ENCODE measurements around the gene SMIM38.

Gene SMIM38

DNA sequence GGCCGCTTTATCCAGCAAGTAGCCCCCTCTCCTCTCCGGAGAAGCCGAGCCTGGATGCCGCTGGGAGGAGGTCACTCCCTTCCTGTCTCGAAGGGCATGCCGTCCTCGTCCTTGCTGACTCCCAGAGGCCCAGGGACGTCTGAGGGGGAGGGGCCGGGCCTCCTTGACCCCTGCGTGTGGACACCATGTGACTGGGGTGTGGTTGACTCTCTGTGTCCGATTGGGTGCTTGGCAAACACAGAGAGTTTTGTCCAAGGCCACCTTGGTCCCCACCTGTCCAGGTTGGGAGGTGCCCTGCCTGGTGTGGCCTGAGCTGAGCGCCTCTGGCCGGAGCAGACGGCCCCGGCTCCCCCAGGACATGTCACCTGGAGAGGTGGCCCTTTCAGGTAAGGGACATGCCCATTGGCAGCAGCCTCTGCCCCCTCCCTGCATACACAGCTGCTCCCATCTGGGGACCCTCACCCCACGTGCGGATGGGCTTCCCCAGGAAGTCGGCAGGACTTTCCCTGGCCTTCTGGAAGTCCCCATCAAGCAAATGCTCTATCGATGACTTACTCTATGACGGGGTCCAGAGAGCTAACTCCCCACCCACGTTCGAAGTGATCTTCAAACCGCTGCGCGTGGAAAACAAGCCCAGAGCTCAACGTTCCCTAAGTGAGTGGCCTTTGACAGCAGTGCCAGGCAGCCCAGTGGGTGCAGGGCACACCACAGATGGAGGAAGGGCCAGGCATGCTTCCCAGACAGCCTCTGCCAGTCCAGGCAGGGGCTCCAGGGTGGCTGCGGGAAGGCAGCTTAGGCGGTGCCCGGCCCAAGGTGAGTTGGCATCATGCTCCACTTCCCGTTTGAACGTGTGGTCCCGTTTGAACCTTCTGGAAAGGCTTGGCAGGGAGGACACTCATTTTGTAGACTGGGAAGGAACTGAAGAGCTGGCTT, at the start of gene SMIM38:
Gene SMIM38, plus strand, starts transcription at position 634 of the 933 bp plus-strand sequence. CDS start 1,912 bp downstream, outside the sequence.
- DNase-seq: no peak

DNA sequence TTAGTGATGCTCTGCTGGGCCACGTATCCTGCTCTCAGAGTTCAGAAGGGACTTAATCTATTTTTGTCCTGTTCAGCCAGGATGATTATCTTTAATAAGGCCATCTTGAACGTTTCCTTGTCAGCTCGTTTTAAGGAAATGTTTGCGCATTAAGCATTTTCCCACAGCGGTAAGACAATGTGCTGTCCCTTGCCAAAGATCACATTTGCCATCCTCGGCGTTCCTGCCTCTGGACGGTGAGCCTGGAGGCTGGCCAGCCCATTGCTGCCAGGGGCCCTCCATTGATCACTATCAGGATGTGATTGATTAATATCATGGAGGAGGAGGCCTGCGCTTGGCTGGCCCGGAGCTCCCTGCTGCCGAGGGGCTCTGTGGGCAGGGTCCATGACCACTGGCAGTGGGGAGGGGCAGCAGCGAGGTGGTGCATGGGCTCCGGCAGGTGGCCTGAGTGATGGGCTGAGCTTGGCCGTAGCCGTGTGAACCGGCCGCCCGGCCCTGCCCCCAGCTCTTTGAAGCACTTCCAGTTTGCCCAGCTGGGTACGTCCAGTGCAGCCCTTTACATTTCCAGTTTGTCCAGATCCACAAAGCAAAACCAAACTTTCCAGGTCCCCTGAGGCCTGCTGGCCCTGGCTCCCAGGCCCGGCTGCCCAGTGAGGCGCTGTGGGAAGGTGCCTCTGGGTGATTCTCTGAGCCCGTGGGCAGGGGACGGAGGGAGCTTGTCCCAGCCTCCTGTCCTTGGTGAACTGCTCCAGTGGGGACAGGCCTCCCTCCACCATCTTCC, 49.5 kb upstream of the SMIM38 start:
- no peak for DNase-seq

DNA sequence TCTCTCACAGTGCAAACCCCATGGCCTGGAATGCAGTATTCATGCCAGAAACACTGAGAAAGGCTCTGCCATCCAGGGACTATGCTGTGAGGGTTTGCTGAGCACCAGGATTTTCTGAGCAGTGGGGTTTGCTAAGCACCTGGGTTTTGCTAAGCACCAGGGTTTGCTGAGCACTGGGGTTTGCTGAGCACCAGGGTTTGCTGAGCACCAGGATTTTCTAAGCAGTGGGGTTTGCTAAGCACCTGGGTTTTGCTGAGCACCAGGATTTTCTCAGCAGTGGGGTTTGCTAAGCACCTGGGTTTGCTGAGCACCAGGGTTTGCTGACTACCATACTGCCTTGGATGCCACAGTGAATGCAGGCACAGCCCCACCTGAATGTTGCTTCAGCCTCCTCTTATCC, 48.3 kb upstream of the SMIM38 start:
- DNase-seq: no peak

DNA sequence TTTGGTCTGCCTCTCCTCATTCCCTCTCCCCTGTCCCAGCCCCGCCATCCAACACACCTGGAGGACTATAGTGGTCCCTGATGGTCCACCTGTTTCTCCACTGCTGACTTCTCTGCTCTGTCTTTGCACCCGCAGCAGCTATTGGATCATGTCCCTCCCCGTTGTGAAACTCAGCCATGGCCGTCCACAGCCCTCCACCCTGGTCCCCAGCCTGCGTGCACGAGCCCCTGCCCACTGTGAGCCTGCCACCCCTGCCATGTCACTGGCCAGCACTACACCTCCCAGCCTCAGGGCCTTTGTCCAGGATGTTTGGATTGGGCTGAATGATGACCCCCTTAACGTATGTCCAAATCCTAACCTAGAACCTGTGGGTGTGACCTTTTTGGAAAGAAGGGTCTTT, 47.7 kb upstream of the SMIM38 start:
- DNase-seq: no peak

DNA sequence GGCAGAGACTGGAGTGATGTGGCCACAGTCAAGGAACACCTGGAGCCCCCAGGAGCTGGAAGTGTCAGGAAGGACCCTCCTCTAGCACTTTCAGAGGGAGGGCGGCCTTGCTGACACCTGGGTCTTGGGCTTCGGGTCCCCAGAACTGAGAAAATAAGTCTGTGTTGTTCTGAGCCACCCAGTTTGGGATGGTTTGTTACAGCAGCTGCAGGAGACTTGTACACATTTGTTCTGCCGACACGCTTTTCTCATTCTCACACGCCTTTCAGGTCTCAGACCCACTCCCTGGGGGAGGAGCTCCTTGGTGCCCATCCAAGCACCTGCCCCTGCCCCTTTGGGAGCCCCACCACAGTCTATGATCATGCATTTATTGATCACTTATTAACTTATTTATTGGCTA, 47.2 kb upstream of the SMIM38 start:
- DNase-seq: no peak

DNA sequence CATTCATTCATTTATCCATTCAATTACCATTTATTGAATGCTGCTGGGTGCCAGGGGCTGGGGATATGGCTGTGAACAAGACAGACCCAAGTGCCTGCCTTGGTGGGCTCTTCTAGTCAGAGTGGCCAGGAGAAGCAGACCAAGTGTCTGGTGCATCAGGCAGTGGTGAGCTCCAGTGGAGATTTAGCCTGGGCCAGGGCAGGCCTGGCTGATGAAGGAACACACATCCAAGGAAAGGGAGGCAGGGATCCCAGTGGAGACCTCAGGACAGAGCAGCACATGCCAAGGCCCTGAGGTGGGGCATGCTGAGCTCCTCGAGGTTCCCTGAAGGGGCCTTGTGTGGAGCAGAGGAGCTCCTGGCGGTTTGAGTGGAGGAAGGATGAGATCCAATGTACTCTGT, 46.6 kb upstream of the SMIM38 start:
- no peak for DNase-seq

DNA sequence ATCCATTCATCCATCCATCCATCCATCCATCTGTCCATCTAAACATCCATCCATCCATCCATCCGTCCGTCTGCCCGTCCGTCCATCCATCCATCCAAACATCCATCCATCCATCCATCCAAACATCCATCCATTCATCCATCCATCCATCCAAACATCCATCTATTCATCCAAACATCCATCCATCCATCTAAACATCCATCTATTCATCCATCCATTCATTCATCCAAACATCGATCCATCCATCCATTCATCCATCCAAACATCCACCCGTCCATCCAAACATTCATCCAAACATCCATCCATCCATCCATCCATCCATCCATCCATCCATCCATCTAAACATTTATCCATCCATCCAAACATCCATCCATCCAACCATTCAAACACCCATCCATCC, 45.3 kb upstream of the SMIM38 start:
- DNase-seq: no peak

DNA sequence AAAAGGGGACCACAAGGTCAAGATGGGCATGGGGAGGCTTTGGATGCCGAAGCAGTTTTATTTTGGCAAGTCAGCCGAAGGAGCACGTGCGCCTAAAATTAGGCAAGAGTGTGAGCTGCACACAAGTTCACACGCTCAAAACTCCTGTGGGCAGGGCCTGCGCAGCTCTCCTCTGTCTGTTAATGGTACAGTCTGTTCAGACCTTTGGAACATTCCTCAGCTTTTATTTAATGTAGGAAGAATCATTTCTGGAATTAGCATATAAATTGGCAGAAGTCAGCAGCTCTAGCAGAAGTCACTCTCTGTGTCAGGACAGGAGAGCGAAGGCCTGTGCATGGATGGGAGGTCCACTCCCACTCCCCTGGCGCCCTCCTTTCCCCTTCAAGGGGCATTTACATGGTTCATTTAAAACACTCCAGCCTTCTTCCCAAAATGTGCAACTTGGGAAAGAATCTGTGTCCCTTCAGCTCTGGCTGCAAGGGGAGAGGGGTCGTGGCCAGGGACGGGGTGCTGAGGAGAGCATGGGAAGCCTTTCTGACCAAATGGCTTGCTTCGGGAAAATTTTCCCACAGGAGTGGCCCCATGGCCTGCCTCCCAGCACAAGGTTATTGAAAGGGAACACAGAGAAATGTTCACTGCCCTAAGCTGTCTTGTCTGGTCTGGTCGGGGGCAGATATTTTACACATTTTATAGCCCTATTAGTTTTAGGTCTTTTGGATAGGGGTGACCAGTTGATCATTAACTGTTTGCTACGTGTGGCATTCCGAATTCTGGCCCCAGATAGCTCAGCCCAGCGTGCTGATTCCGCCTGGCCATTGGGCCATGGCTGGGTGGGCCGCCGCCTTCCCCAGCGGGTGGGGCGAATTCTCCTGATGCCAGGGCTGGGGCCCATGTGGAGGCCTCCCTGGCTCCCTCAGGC, 43.9 kb upstream of the SMIM38 start:
- no peak for DNase-seq

DNA sequence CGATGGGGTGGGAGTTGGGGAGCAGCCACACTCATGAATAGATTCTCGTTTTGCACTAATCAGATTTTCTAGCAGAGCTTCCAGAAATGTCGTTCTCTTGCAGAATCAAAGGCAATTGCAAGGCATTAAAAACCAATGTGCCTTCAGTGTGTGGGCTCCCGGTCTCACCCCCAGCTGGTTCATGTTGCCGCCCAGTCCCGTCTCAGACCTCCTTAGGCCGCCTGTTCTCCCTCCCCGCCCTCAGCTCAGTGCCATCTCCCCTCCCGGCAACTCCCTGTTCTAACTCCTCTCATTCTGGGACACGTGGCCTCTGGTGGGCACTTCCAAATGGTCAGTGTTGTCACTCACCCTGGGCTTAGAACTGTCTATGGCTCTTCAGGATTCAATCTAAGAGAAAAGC, 42.5 kb upstream of the SMIM38 start:
- no peak for DNase-seq

DNA sequence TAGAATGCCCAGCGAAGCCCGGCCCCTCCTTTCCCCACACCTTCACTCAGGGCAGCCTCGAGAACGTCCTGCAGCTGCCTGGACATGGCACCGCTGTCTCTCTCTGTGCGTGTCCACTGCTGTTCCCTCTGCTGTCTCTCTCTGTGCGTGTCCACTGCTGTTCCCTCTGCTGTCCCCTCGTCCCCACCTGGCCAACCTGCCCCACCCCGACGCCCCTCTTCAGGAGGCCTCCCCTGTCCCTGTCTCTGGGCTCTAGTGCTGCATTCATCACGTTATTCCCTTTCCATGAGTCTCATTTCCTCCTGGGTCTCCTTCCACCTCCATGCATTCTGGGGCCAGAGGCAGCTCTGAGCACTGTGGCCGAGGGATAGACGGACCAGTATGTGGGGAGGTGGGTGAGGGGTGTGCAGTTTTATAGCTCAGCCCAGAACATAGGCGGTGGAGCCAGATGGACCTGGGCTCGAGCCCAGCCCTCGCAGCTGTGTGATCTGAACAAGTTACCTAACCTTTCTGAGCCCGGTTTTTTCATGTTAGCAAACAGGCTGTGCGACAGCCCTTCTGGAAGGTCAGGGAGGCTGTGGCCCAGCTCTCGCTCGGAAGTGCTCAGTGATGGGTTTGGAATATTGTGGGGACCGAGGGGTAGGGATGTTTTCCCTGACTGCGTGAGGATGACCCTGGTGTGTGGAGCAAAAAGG, 41.9 kb upstream of the SMIM38 start:
- DNase-seq: no peak

DNA sequence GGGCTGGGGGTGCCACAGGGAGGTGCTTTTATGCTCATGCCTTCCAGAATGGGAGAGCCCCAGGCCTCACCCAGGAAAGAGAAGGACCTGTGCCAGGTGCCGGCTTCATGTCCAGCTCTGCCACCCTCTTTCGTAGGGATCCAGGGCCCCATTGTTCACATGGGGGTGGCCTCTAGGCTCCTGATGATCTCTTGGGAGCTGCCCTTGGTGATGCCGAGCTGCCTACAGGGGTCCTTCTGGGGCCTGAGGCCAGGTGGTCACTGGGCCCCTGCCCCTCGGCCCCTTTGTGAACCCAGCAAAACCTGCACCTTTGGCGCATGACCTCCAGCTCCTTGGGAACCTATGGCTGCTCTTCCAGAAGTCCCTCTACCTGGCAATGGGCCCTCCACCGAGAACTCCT, 41.4 kb upstream of the SMIM38 start:
- no peak for DNase-seq

DNA sequence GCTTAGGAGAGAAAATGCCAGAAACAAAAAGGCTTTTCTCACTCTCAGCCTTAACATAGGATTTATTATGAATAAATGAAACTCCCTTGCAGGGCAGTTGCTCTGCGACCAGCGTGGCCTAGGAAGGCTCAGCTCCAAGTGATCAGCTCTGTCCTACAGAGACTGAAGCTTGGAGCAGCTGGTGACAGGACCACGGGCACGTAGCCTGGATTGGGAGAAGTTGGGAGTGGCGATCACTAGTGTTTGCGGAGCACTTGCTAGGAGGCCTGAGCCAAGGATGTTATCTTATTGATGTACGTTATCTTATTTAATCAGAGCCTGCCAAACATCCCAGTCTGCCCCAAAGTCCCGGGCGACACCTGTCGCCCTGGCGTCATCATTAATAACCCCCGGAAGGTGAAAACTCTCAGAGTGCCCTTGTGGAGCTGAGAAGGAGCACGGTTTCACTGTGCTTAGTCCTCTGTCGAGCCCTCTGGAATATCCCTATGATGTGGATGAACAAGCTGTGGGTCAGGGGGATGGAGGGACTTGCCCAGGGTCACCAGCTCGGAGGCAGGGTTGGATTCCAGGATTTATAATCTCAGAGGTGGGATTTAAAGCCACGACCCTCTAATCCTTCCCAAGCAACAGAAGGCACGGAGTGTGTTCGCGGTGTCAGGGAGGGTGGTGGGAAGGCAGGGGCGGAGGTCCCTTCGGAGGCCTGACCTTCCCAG, 40.8 kb upstream of the SMIM38 start:
- no peak for DNase-seq

DNA sequence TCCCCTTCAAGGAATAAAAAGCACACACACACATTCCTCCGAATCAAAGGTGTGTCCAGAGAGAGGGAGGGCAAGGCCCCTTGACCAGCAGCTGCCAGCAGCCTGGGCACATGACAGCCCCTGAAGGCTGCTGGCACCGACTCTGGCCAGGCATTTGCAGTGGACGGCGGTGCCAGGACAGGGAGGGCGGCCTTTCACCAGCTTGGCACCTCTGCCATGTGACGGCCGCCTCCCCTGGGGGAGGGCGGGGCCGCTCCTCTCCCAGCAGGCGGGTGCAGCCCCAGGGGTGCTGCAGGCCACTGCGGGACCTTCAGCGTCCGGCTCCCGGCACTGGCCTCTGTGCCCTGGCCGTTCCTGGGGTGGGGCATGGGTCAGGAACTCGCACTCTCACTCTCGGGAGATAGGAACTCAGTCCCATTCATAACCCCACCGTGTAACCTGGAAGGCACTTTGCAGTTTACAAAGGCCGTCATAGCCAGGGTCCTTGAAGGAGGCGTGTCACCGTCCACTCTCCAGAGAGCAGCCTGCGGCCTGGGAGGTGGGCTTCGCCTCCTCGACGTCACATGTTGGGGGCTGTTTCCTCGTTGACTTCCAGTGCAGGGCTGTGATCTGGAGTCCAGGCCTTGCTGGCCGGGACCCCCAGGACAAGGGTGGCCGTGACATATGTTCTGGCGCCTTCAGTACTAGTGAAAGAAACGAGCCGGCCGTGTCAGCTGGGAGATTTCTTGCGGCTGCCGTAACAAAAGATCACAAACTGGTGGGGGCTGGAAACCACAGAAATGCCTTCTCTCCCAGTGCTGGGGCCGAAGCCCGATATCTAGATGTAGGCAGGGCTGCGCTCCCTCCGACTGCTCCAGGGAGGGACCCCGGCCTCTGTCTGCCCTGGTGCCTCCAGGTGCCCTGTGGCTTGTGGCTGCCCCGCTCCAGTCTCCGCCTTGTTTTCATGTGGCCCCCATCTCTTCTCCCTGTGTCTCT, 39.9 kb upstream of the SMIM38 start:
- no peak for DNase-seq

DNA sequence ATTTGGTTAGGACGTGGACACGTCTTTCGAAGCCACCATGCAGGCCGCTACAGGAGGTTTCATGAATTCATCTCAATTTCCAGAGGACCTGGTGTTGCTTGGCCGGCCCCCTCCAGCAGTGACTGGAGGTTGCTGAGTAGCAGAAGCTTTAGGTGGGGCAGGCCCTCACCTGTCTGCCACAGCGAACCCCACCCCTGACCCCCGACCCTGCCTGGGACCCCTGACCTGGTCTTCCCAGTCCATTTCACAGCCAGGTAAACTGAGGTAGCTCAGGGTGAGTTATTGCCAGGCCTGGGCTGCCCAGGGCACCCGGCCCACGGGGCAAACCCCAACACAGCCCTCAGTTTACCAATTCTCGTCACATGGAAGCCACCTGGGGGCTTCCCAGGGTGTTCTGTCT, 39.1 kb upstream of the SMIM38 start:
- no peak for DNase-seq

DNA sequence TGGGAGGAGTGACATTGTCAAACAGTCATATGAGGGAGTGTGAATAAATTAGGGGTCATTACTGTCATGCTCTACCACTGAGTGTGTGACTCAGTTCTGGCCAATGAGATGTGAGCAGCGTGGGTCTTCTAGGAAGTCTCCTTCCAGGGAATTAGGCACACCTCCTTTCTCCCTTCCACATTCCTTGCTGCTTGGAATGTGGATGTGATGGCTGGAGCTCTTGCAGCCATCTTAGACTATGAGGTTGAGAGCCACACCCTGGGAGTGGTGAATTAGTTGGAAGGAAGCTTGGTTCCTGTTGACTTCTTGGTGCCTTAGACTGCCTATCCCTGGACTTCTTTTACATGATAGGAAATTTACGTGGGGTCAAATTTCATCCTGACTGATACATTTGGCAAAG, 36.5 kb upstream of the SMIM38 start:
- DNase-seq: no peak

DNA sequence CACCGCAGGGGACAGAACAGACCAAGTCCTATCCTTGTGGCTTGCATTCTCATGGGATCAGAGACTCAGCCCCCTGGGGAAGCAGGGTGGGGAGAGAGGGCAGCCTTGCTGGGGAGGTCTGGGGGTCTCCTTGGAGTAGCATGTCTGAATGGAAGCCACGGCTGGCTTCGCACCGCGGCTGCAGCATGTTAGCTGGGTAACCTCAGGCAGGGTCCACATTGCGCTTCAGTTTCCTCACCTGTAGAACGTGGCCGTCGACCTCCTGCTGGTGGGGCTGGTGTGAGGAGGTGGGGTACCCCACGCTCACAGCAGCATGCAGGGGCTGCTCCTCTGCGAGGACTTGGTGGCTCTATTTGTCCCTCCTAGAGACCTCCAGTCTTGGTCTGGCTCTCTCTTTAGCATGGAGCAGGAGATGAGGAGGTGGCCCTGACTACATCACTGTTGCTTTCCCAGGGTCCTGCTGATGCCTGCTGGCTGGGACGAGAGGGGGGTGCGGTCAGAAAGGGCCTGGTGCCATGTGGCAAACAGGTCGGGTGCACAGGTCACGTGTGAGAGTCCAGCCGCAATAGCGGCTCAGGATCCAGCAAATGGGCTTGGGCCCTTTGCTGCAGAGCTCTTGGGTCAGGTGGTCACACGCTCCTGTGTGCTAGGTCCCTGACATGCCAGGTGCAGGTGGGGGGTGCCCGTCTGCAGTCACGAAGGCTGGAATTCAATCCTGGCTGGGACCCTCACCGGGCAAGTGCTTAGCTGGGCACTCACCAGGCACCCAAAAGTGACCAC, 35.4 kb upstream of the SMIM38 start:
- no peak for DNase-seq

DNA sequence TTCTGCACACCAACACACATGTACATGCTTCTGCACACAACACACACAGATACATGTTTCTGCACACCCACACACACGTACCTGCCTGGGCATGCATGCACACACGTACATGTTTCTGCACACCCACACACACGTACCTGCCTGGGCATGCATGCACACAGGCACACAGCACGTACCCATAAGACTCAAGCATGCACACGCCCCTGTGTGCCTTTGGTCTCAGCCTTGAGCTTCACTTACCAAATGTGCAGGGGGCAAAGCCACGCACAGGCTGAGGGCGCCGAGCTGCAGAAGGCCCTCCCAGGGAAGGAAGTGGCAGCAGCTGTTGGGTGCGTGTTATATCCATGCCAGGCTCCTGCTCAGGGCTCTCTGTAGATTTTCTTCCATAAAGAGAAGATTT, 34.7 kb upstream of the SMIM38 start:
- DNase-seq: no peak

DNA sequence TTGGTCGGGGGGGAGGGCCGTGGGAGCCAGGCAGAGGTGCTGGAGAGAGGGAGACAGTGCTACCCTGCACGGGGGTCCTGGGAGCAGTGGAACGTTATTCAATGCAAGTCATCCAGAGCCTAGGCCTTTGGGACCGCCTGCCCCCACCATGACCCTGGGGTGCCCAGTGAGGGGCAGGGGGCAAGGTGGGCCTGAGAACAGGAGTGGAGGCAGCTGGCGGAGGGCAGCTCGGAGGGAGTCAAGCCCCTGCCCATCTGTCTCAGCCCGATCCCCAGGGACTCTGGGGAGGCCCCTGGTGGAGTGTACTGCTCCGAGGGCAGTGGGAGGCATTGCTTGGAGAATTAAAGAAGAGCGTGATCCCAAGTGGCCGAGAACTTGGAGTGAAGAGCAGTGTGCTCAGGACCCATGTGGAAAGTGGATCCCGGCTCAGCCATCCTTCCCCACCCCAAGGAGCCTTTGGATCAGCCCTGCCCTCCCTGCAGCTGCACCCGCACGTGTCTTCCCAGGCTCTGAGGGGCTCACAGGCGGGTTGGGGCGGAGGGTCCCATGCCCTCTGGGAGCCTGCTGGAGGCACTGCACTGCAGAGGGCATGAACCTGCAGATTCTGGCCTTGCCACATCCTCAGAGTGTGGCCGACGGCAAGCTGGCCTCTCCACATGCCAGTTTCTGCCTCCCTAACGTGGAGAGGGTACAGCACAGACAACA, 34.0 kb upstream of the SMIM38 start:
- DNase-seq: no peak

DNA sequence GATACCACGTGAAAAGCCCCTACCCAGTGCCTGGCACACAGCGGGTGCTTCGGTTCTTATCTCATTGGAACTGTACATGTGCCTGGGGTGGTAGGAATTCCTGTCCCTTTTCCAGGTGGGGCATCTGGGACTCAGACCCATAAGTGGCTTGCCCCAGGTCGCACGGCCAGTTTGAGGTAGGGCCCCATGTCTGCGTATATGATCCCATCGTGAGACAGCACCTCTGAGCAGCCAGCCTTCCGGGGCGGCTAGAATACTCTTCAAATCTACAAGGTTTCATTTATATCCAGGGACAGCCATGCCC, 33.5 kb upstream of the SMIM38 start:
- DNase-seq: no peak

Measured in activated CD4-positive, alpha-beta T cell treated with anti-CD3 and anti-CD28 coated beads, Interleukin-2, amount 50 U/mL, for 16 hours (primary cell).